Measurements from ENCODE around the gene SLIT3.

Gene SLIT3

DNA sequence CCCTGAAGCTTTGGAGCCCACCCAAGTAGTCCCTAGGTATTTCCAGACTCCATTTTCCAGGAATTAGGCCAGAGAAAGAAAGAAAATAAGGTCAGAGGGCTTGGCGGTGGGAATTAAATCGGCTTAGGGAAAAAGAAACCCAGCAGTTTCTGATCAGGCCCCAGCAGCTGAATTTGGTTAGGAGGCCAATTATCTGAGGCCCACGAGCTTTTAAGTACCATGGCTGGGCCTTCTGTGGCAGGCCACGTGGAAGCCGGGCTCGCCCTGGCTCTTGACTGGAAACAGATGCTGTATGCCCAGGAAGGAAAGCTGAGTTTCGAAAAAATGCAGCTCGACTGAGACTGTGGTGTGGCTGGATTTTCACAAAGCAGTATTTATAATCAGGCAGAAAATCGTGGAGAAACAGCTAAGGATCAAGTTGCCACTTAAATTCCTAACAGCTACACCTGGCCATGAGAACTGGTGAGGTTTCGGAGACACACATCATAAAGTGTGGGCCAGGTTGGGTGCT, 646.7 kb downstream of the SLIT3 start:
- no peak overlapping the region for H3K4me3 ChIP-seq (ENCODE audit: low read depth, low read length)
- no peak for TF ChIP-seq CTCF (IDR thresholded peaks at IDR 0.05; ENCODE audit: low read depth, low read length)

DNA sequence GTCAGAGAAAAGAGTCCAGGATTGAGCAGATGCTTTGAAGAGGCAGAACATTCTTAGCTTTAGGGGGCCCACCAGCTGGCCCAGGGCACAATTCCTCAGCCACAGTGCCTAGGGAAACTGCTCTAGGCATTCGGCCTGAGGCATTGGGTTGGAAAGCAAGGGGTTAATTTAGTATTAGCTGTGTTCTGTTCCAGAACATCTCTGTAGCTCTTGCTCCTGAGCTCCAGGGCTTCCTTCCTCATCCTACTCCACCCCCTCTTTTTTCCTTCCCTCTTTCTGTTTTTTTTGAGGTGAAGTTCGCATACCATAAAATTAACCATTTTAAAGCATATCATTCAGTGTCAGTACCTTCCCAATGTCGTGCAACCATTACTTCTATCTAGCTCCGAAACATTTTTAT, 647.3 kb downstream of the SLIT3 start:
- no peak overlapping the region for H3K4me3 ChIP-seq (ENCODE audit: low read depth, low read length)
- no peak for TF ChIP-seq CTCF (IDR thresholded peaks at IDR 0.05; ENCODE audit: low read depth, low read length)

DNA sequence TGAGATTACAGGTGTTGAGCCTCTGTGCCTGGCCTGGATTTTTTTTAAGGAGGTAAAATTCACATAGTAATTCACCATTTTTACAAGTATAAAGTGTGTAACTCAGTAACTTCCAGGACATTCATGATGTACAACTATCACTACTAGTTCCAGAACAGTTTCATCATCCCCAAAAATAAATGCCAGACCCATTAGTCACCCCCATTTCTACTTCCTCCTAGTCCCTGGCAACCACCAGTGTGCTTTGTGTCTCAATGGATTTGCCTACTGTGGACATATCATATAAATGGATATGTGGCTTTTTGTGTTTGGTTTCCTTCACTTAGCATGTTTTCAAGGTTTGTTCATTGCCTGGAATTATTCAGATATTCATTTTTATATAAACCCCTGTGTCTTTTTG, 649.3 kb downstream of the SLIT3 start:
- no peak overlapping the region for H3K4me3 ChIP-seq (ENCODE audit: low read depth, low read length)
- no peak for TF ChIP-seq CTCF (IDR thresholded peaks at IDR 0.05; ENCODE audit: low read depth, low read length)

DNA sequence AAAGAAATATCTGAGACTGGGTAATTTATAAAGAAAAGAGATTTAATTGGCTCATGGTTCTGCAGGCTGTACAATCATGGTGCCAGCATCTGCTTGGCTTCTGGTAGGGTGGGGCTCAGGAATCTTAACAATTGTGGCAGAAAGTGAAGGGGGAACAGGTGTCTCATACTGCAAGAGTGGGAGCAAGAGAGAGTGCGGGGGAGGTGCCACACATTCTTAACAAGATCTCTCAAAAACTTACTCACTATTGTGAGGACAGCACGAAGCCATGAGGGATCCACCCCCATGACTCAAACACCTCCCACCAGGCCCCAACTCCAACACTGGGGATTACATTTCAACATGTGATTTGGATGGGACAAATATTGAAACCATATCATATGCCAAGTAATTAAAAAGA, 651.6 kb downstream of the SLIT3 start:
- no peak for TF ChIP-seq CTCF (IDR thresholded peaks at IDR 0.05; ENCODE audit: low read depth, low read length)
- no peak overlapping the region for H3K4me3 ChIP-seq (ENCODE audit: low read depth, low read length)

GRCh38 chr5:168648576-168648975, 652.4 kb downstream of the SLIT3 start:
- TF ChIP-seq CTCF (IDR thresholded peaks at IDR 0.05; ENCODE audit: low read depth, low read length): no peak
- H3K4me3 ChIP-seq (ENCODE audit: low read depth, low read length): no peak overlapping the region

- no peak for TF ChIP-seq CTCF (IDR thresholded peaks at IDR 0.05; ENCODE audit: low read depth, low read length)
- H3K4me3 ChIP-seq (ENCODE audit: low read depth, low read length): no peak overlapping the region
These were observed 652.9 kb downstream of the SLIT3 start for GRCh38 chr5:168648016-168648415.

DNA sequence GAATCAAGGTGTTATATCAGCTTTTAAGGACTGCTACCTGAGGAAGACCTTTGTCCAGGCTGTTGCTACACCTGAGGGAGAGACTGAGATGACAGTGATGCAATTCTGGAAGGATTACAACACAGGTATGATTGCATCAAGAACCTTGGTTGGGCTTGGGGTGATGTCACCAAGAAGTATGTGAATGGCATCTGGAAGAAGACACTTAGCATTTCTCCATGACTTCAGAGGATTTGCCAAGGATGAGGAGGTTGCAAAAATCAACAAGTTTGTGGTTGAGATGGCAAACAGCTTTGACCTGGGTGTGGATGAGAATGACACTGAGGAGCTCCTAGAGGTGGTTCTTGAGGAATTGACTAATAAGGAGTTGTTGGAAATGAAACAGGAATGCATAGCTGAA, 653.9 kb downstream of the SLIT3 start:
- TF ChIP-seq CTCF (IDR thresholded peaks at IDR 0.05; ENCODE audit: low read depth, low read length): no peak
- no peak overlapping the region for H3K4me3 ChIP-seq (ENCODE audit: low read depth, low read length)

Data from WI38 (cell line).